ENCODE measurements around the gene ATP6V1C2. TPM values are rescaled to one million over a fixed set of nuclear protein-coding genes. Genes with fewer than 3 reads are reported as not detected.

ATP6V1C2 gene
- total RNA-seq, 4 donors from 2014 or later: 0.47 to 37.1 (median 0.54) TPM; not detected in 1

- Histone ChIP-seq H3K4me3 (no peak overlapping the region), H3K27me3 (no peaks in the 10 kb centered on the region), H3K4me1 (peaks cover 0 to 16% (median 0%) of the 10 kb centered on the region in 4 donors), H3K36me3 (no peaks in the 10 kb centered on the region), H3K27ac (no peak overlapping the region), H3K9me3 (no peaks in the 10 kb centered on the region)
- no peak for TF ChIP-seq CTCF (IDR thresholded peaks at IDR 0.05)
- TF ChIP-seq POLR2A (IDR thresholded peaks at IDR 0.05): no peak
- DNase-seq: no peak
Observed at GRCh38 chr2:10828346-10828745, 106.9 kb downstream of the ATP6V1C2 start.

DNA sequence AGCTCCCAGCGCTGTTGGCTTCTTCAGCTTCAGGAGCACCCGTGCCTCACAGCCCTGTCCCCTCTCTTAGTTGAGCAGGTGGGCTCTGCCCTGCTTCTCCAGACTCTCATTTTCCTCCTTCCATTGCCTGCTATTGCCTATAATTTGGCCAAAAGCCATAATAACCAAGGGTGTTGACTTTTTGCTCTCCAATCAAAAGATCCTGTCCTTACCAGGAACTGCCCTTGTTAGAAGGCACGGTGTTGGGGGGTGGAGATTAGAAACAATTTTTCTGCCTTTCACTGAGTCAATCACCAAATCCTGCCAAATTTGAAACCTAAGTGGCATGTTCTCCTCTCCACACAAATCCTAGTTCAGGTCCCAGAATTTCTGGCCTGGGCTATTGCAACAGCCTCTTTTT, 107.9 kb downstream of the ATP6V1C2 start:
- no peaks in the 10 kb centered on the region for H3K27me3 ChIP-seq
- DNase-seq: no peak
- H3K9me3 ChIP-seq: no peaks in the 10 kb centered on the region
- H3K27ac ChIP-seq: no peak overlapping the region
- H3K4me1 ChIP-seq: peaks cover 0 to 16% (median 0%) of the 10 kb centered on the region in 4 donors
- no peak overlapping the region for H3K4me3 ChIP-seq
- TF ChIP-seq CTCF (IDR thresholded peaks at IDR 0.05): no peak
- no peak for TF ChIP-seq POLR2A (IDR thresholded peaks at IDR 0.05)
- no peaks in the 10 kb centered on the region for H3K36me3 ChIP-seq

- Histone ChIP-seq H3K27ac (no peak overlapping the region), H3K36me3 (no peaks in the 10 kb centered on the region), H3K4me1 (peaks cover 0 to 16% (median under 1%) of the 10 kb centered on the region in 4 donors), H3K9me3 (no peaks in the 10 kb centered on the region), H3K27me3 (no peaks in the 10 kb centered on the region), H3K4me3 (no peak overlapping the region)
- TF ChIP-seq POLR2A (IDR thresholded peaks at IDR 0.05) (no peak), CTCF (IDR thresholded peaks at IDR 0.05) (no peak)
- DNase-seq: no peak
Observed at GRCh38 chr2:10830203-10830602, 108.8 kb downstream of the ATP6V1C2 start.

DNA sequence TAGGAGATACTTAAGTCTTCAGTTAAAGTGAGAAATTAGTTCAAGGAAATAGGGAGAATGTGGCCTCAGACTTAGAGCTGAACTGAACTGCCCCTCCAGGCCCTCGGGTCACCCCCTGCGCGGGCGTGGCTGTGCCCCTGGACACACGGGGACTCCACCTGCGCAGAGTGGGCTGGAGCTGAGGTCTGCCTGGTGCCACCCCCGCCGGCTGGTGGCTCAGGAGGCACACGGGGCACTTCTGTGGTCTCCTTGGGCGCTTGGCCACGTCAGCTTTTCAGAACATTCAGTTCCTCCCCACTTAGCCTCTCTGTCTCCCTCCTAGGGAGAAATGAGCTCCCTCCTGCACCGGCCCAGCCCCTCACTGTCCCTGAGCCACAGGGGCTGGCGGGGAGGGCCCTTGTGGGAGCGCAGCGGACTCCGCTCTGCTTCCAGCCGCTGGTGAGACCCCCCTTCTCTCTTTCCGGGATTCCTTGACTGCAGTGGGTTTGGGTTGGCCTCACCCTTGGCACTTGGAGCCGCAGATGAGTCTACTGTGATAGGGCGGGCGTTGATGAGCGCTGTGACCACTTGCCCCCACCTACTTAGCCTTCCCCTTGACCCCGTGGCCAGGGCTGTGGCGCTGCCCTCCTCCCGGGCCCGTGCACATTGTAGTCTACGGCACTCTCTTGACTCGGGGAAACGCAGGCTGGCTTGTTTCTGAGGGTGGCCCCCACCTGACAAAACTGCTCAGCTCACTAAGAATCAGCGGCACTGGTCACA, 109.4 kb downstream of the ATP6V1C2 start:
- Histone ChIP-seq H3K27me3 (no peaks in the 10 kb centered on the region), H3K4me1 (peaks cover 0 to 16% (median 2%) of the 10 kb centered on the region in 4 donors), H3K9me3 (no peaks in the 10 kb centered on the region), H3K36me3 (no peaks in the 10 kb centered on the region), H3K27ac (no peak overlapping the region), H3K4me3 (no peak overlapping the region)
- TF ChIP-seq CTCF (IDR thresholded peaks at IDR 0.05) (no peak), POLR2A (IDR thresholded peaks at IDR 0.05) (no peak)
- DNase-seq: no peak

- Histone ChIP-seq H3K27me3 (no peaks in the 10 kb centered on the region), H3K9me3 (no peaks in the 10 kb centered on the region), H3K4me3 (no peak overlapping the region), H3K27ac (no peak overlapping the region), H3K4me1 (peaks cover 0 to 16% (median 2%) of the 10 kb centered on the region in 4 donors), H3K36me3 (no peaks in the 10 kb centered on the region)
- TF ChIP-seq CTCF (IDR thresholded peaks at IDR 0.05) (no peak), POLR2A (IDR thresholded peaks at IDR 0.05) (no peak)
- DNase-seq: no peak
Observed at GRCh38 chr2:10831400-10831985, 110.1 kb downstream of the ATP6V1C2 start.
